Liver (tissue), 3 donors: Measurements from ENCODE around the gene PANK2.

Experiments
- CTCF ChIP-seq: fragments of 150-350 bp; IDR thresholded peaks from 2 replicates; pipeline ENCODE4 v1.5.1; 2017; ENCODE audit warnings: improper control_type of control experiment, low read depth, low read length; ENCODE audit not compliant: missing input control
- GABPA ChIP-seq, 2 donors: IDR thresholded peaks in 1 of 2; conservative IDR thresholded peaks in 1 of 2; 2 replicates each; pipeline ENCODE4 v1.6.1; 2016; ENCODE audit warnings: antibody characterized with exemption in 2 of 2, mild to moderate bottlenecking in 1 of 2, moderate library complexity in 1 of 2
- RAD21 ChIP-seq, 2 donors: IDR thresholded peaks; 2 replicates each; pipeline ENCODE4 v1.6.1; 2016; ENCODE audit warnings: antibody characterized with exemption in 2 of 2, mild to moderate bottlenecking in 2 of 2
- donor health status: healthy.
- donor health status: healthy.

GRCh38 chr20:3927486-3928291 is 38.5 kb downstream of the PANK2 start:
- no peak for TF ChIP-seq GABPA (IDR thresholded peaks at IDR 0.05 in 1 of 2, conservative IDR thresholded peaks at IDR 0.05 in 1 of 2)
- TF ChIP-seq RAD21 (IDR thresholded peaks at IDR 0.05), result no peak
- no peak for TF ChIP-seq CTCF
